ENCODE results near the gene NOXRED1. TPM values are rescaled to one million over a fixed set of nuclear protein-coding genes. Genes with fewer than 3 reads are reported as not detected.
A peak's percentile ranks its signal among the peaks of the same experiment; 100 is the strongest.

NOXRED1 gene
- total and polyA plus RNA-seq, 8 donors = 0.26 to 2.5 (median 1.9) TPM

- no peak for ATAC-seq
- no peak overlapping the region for H3K27ac ChIP-seq
- peaks cover 0 to 1% of the 10 kb centered on the region in 2 donors for H3K4me1 ChIP-seq
- no peaks in the 10 kb centered on the region for H3K9me3 ChIP-seq
- H3K27me3 ChIP-seq = no peaks in the 10 kb centered on the region
- intact Hi-C loops (cut with DNase I) = no loop called here
- H3K4me3 ChIP-seq = no peak overlapping the region
- no peak for DNase-seq
- no peak for TF ChIP-seq CTCF (IDR thresholded peaks at IDR 0.05)
- no peaks in the 10 kb centered on the region for H3K36me3 ChIP-seq
Measured at GRCh38 chr14:77400216-77400615, 23.1 kb downstream of the NOXRED1 start.

- Histone ChIP-seq H3K4me3 (no peak overlapping the region), H3K9me3 (no peaks in the 10 kb centered on the region), H3K27ac (no peak overlapping the region), H3K36me3 (no peaks in the 10 kb centered on the region), H3K27me3 (no peaks in the 10 kb centered on the region), H3K4me1 (no peaks in the 10 kb centered on the region)
- DNase-seq = no peak
- ATAC-seq = no peak
- TF ChIP-seq CTCF (IDR thresholded peaks at IDR 0.05) = no peak
- intact Hi-C loops (cut with DNase I) = no loop called here
Measured at GRCh38 chr14:77390188-77390587, 33.1 kb downstream of the NOXRED1 start.

- Histone ChIP-seq H3K9me3 (no peaks in the 10 kb centered on the region), H3K27me3 (no peaks in the 10 kb centered on the region), H3K36me3 (no peaks in the 10 kb centered on the region), H3K4me3 (no peak overlapping the region), H3K4me1 (peaks cover 5 to 34% of the 10 kb centered on the region in 2 donors), H3K27ac (no peak overlapping the region)
- intact Hi-C loops (cut with DNase I) = no loop called here
- ATAC-seq (no peak), DNase-seq (no peak)
- TF ChIP-seq CTCF (IDR thresholded peaks at IDR 0.05) = no peak
Measured at GRCh38 chr14:77378701-77379100, 44.6 kb downstream of the NOXRED1 start.

GRCh38 chr14:77377502-77377844 is 45.9 kb downstream of the NOXRED1 start:
- Histone ChIP-seq H3K9me3 (no peaks in the 10 kb centered on the region), H3K36me3 (no peaks in the 10 kb centered on the region), H3K27me3 (no peaks in the 10 kb centered on the region), H3K4me1 (peaks cover 5 to 36% of the 10 kb centered on the region in 2 donors), H3K27ac (peak overlapping the region in 1 of 2 donors; percentile 90), H3K4me3 (peak overlapping the region; percentile 75 to 95)
- intact Hi-C loops (cut with DNase I) = no loop called here
- DNase-seq = no peak
- no peak for TF ChIP-seq CTCF (IDR thresholded peaks at IDR 0.05)
- ATAC-seq = peak; percentile 4

GRCh38 chr14:77376771-77377501 is 46.4 kb downstream of the NOXRED1 start, which contains the start of the genes SAMD15 and TMED8:
TSS of gene SAMD15 (plus strand) at chr14:77377379. CDS start at chr14:77377419, 40 bp downstream.
TSS of gene TMED8 (minus strand) at chr14:77377094. CDS start at chr14:77377053, 41 bp downstream.
- peaks cover 5 to 40% of the 10 kb centered on the region in 2 donors for H3K4me1 ChIP-seq
- H3K36me3 ChIP-seq = no peaks in the 10 kb centered on the region
- intact Hi-C loops (cut with DNase I) = no loop called here
- H3K27me3 ChIP-seq = no peaks in the 10 kb centered on the region
- peak within 1 kb of the TSS; percentile 85 to 90 for H3K27ac ChIP-seq
- peak; percentile 26 to 33 for TF ChIP-seq CTCF (IDR thresholded peaks at IDR 0.05)
- peak; percentile 99 for ATAC-seq
- peak; percentile 86 to 98 (median 89) for DNase-seq
- H3K4me3 ChIP-seq = peak within 1 kb of the TSS; percentile 75 to 95
- no peaks in the 10 kb centered on the region for H3K9me3 ChIP-seq
